A673 (cell line): ENCODE data around the gene SPRR1A.

Source experiments
- CTCF ChIP-seq: fragments of 300-800, 200-600 bp; sonication (generic); conservative IDR thresholded peaks from 2 replicates; pipeline ENCODE4 v1.5.1; 2017; ENCODE audit warnings: low read depth, mild to moderate bottlenecking, antibody characterized with exemption, low read length, moderate library complexity, mixed read lengths
- EZH2 ChIP-seq: fragments of 200-600 bp; sonication (generic); IDR thresholded peaks from 2 replicates; pipeline ENCODE4 v1.6.1; 2017; ENCODE audit warnings: borderline replicate concordance, low read depth, mild to moderate bottlenecking, mixed read lengths, antibody characterized with exemption, low read length; ENCODE audit not compliant: poor library complexity, severe bottlenecking

- TF ChIP-seq CTCF (no peak), EZH2 (no peak)
These were observed 20.9 kb upstream of the SPRR1A start for GRCh38 chr1:152962876-152963415.
